ENCODE data around the gene MITF. TPM values are rescaled to one million over a fixed set of nuclear protein-coding genes. Genes with fewer than 3 reads are reported as not detected.
A peak's percentile ranks its signal among the peaks of the same experiment; 100 is the strongest.

The MITF gene
- polyA plus RNA-seq, 1 of the 3 experiments (the other 2 are of a cell fraction), result 1.7 TPM

DNA sequence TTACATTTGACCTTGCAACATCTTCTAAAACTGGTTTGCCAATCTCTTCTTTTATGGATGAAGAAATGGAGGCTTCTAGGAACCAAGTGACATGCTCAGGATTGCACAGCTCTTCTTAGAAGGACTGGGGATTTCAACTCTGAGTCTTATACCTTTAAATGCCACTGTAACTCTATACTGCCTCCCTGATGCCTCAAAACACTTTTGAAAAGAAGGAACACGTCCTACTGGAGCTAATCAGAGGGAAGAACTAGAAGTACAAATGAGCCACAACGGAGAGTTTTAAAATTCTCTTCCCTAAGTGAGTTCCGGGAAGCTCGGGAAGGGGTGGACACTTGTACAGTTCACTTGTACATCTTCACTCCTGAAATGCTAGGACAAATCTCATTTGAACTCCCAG lies 949 bp upstream of the MITF start:
- Histone ChIP-seq H3K27ac (ENCODE audit: low read depth in 2 of 2, low read length in 1 of 2) (peak overlapping the region; percentile 5 to 34; a peak in 2 of 4 replicates), H3K4me1 (ENCODE audit: control insufficient read depth in 1 of 2, insufficient read depth in 2 of 2, low read depth in 1 of 2, low read length in 1 of 2) (peaks cover 0 to 8% of the 10 kb centered on the region in 2 experiments; a peak in 1 of 4 replicates), H3K36me3 (replicated peaks in 1 of 2; ENCODE audit: control insufficient read depth in 1 of 2, insufficient read depth in 2 of 2, low read length in 1 of 2) (no peaks in the 10 kb centered on the region), H3K9me2 (no peaks in the 10 kb centered on the region), H3K4me2 (peak overlapping the region; percentile 90), H2AFZ (ENCODE audit: low read depth) (peak overlapping the region; percentile 97), H3K9ac (no peak overlapping the region; the same call in 1 of the 2 replicates), H4K20me1 (ENCODE audit: insufficient read depth) (no peaks in the 10 kb centered on the region), H3K9me3 (no peaks in the 10 kb centered on the region), H3K27me3 (ENCODE audit: insufficient read depth) (peaks cover 10% of the 10 kb centered on the region; the same call in 1 of the 2 replicates), H3K4me3 (ENCODE audit: low read depth in 2 of 2, low read length in 1 of 2) (peak overlapping the region; percentile 86 to 95), H3F3A (replicated peaks; ENCODE audit: insufficient read depth) (no peaks in the 10 kb centered on the region), H3K79me2 (ENCODE audit: insufficient read depth) (no peaks in the 10 kb centered on the region; the same call in 1 of the 2 replicates)
- WGBS (ENCODE audit: low lambda C conversion rate), result 5% methylated on average over 4 of the region's 4 CpGs
- ChIA-PET CTCF (interaction anchor here (2.1 kb wide), 1 partner anchor 47 kb away, joined by 10 read pairs; no protein-coding TSS in a partner anchor), POLR2A (no interaction called here)
- DNase-seq, result no peak
- no peak for TF ChIP-seq GATA2 (CRISPR knock-in tag; IDR thresholded peaks at IDR 0.05)
- TF ChIP-seq MEF2A (IDR thresholded peaks at IDR 0.05; ENCODE audit: borderline replicate concordance, low read depth), result no peak
- TF ChIP-seq, protein P1, sequence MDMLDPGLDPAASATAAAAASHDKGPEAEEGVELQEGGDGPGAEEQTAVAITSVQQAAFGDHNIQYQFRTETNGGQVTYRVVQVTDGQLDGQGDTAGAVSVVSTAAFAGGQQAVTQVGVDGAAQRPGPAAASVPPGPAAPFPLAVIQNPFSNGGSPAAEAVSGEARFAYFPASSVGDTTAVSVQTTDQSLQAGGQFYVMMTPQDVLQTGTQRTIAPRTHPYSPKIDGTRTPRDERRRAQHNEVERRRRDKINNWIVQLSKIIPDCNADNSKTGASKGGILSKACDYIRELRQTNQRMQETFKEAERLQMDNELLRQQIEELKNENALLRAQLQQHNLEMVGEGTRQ (IDR thresholded peaks at IDR 0.05; ENCODE audit: borderline replicate concordance, low read depth, low read length), result no peak
- TF ChIP-seq TEAD4 (IDR thresholded peaks at IDR 0.05; ENCODE audit: borderline replicate concordance, insufficient read depth), result no peak
- TF ChIP-seq, protein P2, sequence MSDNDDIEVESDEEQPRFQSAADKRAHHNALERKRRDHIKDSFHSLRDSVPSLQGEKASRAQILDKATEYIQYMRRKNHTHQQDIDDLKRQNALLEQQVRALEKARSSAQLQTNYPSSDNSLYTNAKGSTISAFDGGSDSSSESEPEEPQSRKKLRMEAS (IDR thresholded peaks at IDR 0.05; ENCODE audit: low read depth), result no peak
- TF ChIP-seq, protein P3, sequence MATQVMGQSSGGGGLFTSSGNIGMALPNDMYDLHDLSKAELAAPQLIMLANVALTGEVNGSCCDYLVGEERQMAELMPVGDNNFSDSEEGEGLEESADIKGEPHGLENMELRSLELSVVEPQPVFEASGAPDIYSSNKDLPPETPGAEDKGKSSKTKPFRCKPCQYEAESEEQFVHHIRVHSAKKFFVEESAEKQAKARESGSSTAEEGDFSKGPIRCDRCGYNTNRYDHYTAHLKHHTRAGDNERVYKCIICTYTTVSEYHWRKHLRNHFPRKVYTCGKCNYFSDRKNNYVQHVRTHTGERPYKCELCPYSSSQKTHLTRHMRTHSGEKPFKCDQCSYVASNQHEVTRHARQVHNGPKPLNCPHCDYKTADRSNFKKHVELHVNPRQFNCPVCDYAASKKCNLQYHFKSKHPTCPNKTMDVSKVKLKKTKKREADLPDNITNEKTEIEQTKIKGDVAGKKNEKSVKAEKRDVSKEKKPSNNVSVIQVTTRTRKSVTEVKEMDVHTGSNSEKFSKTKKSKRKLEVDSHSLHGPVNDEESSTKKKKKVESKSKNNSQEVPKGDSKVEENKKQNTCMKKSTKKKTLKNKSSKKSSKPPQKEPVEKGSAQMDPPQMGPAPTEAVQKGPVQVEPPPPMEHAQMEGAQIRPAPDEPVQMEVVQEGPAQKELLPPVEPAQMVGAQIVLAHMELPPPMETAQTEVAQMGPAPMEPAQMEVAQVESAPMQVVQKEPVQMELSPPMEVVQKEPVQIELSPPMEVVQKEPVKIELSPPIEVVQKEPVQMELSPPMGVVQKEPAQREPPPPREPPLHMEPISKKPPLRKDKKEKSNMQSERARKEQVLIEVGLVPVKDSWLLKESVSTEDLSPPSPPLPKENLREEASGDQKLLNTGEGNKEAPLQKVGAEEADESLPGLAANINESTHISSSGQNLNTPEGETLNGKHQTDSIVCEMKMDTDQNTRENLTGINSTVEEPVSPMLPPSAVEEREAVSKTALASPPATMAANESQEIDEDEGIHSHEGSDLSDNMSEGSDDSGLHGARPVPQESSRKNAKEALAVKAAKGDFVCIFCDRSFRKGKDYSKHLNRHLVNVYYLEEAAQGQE (IDR thresholded peaks at IDR 0.05; ENCODE audit: low read depth, low read length), result no peak
- no peak for TF ChIP-seq NRF1 (IDR thresholded peaks at IDR 0.05; ENCODE audit: low read depth, low read length)
- TF ChIP-seq GABPA (IDR thresholded peaks at IDR 0.05; ENCODE audit: low read depth), result no peak
- TF ChIP-seq, protein P4, sequence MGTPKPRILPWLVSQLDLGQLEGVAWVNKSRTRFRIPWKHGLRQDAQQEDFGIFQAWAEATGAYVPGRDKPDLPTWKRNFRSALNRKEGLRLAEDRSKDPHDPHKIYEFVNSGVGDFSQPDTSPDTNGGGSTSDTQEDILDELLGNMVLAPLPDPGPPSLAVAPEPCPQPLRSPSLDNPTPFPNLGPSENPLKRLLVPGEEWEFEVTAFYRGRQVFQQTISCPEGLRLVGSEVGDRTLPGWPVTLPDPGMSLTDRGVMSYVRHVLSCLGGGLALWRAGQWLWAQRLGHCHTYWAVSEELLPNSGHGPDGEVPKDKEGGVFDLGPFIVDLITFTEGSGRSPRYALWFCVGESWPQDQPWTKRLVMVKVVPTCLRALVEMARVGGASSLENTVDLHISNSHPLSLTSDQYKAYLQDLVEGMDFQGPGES (IDR thresholded peaks at IDR 0.05; ENCODE audit: low read depth, low read length), result no peak
- TF ChIP-seq TCF12 (IDR thresholded peaks at IDR 0.05), result no peak
- TF ChIP-seq JUND (IDR thresholded peaks at IDR 0.05), result no peak
- TF ChIP-seq, protein P5, sequence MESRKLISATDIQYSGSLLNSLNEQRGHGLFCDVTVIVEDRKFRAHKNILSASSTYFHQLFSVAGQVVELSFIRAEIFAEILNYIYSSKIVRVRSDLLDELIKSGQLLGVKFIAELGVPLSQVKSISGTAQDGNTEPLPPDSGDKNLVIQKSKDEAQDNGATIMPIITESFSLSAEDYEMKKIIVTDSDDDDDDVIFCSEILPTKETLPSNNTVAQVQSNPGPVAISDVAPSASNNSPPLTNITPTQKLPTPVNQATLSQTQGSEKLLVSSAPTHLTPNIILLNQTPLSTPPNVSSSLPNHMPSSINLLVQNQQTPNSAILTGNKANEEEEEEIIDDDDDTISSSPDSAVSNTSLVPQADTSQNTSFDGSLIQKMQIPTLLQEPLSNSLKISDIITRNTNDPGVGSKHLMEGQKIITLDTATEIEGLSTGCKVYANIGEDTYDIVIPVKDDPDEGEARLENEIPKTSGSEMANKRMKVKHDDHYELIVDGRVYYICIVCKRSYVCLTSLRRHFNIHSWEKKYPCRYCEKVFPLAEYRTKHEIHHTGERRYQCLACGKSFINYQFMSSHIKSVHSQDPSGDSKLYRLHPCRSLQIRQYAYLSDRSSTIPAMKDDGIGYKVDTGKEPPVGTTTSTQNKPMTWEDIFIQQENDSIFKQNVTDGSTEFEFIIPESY (IDR thresholded peaks at IDR 0.05; ENCODE audit: borderline replicate concordance, low read depth), result no peak
- no peak for TF ChIP-seq NFIC (IDR thresholded peaks at IDR 0.05; ENCODE audit: borderline replicate concordance)
- TF ChIP-seq EZH2phosphoT487 (IDR thresholded peaks at IDR 0.05; ENCODE audit: borderline replicate concordance, low read depth), result no peak
